A673 (cell line): ENCODE results near the gene ERGIC1. TPM values are rescaled to one million over a fixed set of nuclear protein-coding genes. Genes with fewer than 3 reads are reported as not detected.

ENCODE experiments used
- BruUV-seq: library from RNA; stranded (reverse); fragments of 400-500 nt; replicated peaks from 2 replicates; lab custom pipeline; 2021; lab: Mats Ljungman, UMichigan
- CTCF ChIA-PET: fragments of 300-600 bp; sonication (Branson Sonifier 250); formaldehyde crosslinking; loops from one replicate; lab custom pipeline; 2022; ENCODE audit warnings: antibody characterized with exemption; lab: Charles Lee
- POLR2A ChIA-PET: fragments of 300-600 bp; sonication (Branson Sonifier 250); formaldehyde crosslinking; loops from one replicate; lab custom pipeline; 2022; ENCODE audit warnings: antibody characterized with exemption; ENCODE audit not compliant: low non-redundant PET; lab: Charles Lee
- DNase-seq: peaks from one replicate; pipeline ENCODE4 v3.0.0-alpha.2; 2015; ENCODE audit warnings: low spot score
- H3K27ac ChIP-seq: fragments of 200-600 bp; sonication (generic); 2 replicates; pipeline ENCODE4 v1.5.1; 2016; ENCODE audit warnings: mixed run types, low read depth, mild to moderate bottlenecking, mixed read lengths, antibody characterized with exemption, low read length; ENCODE audit not compliant: poor library complexity, severe bottlenecking
- H3K27me3 ChIP-seq: fragments of 200-600 bp; sonication (generic); replicated peaks from 2 replicates; pipeline ENCODE4 v1.6.1; 2017; ENCODE audit warnings: mixed run types, low read depth, mild to moderate bottlenecking, mixed read lengths, antibody characterized with exemption, low read length; ENCODE audit not compliant: insufficient read depth, poor library complexity
- H3K36me3 ChIP-seq: fragments of 200-600 bp; sonication (generic); 2 replicates; pipeline ENCODE4 v1.6.1; 2016; ENCODE audit warnings: mixed run types, mild to moderate bottlenecking, mixed read lengths, antibody characterized with exemption, low read length; ENCODE audit not compliant: insufficient read depth, poor library complexity, severe bottlenecking
- H3K4me1 ChIP-seq: fragments of 200-600 bp; sonication (generic); 2 replicates; pipeline ENCODE4 v1.6.1; 2017; ENCODE audit warnings: mixed run types, mild to moderate bottlenecking, mixed read lengths, antibody characterized with exemption, low read length; ENCODE audit not compliant: insufficient read depth, poor library complexity, severe bottlenecking
- H3K4me3 ChIP-seq: fragments of 200-600 bp; sonication (generic); 2 replicates; pipeline ENCODE4 v1.5.1; 2016; ENCODE audit warnings: low read depth, mixed run types, mild to moderate bottlenecking, mixed read lengths, low read length; ENCODE audit not compliant: poor library complexity, severe bottlenecking
- H3K9me3 ChIP-seq: fragments of 200-600 bp; sonication (generic); 2 replicates; pipeline ENCODE4 v1.6.1; 2016; ENCODE audit warnings: mixed run types, low read depth, mild to moderate bottlenecking, mixed read lengths, antibody characterized with exemption, low read length; ENCODE audit not compliant: poor library complexity, severe bottlenecking
- CTCF ChIP-seq: fragments of 300-800, 200-600 bp; sonication (generic); conservative IDR thresholded peaks from 2 replicates; pipeline ENCODE4 v1.5.1; 2017; ENCODE audit warnings: low read depth, mild to moderate bottlenecking, antibody characterized with exemption, low read length, moderate library complexity, mixed read lengths
- EZH2 ChIP-seq: fragments of 200-600 bp; sonication (generic); IDR thresholded peaks from 2 replicates; pipeline ENCODE4 v1.6.1; 2017; ENCODE audit warnings: borderline replicate concordance, low read depth, mild to moderate bottlenecking, mixed read lengths, antibody characterized with exemption, low read length; ENCODE audit not compliant: poor library complexity, severe bottlenecking
- intact Hi-C: fragments of 100-400 bp; cut with micrococcal nuclease; formaldehyde crosslinking; loops from one replicate; pipeline ENCODE4 v1.10.0; 2022; ENCODE audit not compliant: unreplicated experiment
- total RNA-seq: library from RNA; stranded (reverse); gene quantifications from 2 replicates; pipeline ENCODE4 v1.2.3, GENCODE V29; 2021

ERGIC1 gene
- total RNA-seq, 1 experiment from 2014 or later: 44.2 TPM

GRCh38 chr5:172887692-172888091 is 53.6 kb downstream of the ERGIC1 start:
- no peak for TF ChIP-seq CTCF
- TF ChIP-seq EZH2: no peak
- Histone ChIP-seq H3K4me3 (no peak overlapping the region), H3K9me3 (no peaks in the 10 kb centered on the region), H3K4me1 (no peaks in the 10 kb centered on the region), H3K36me3 (no peaks in the 10 kb centered on the region), H3K27ac (no peak overlapping the region), H3K27me3 (no peaks in the 10 kb centered on the region)
- intact Hi-C loops: no loop called here
- BruUV-seq: no TSS peak
- ChIA-PET CTCF (no interaction called here), POLR2A (no interaction called here)
- no peak for DNase-seq

DNA sequence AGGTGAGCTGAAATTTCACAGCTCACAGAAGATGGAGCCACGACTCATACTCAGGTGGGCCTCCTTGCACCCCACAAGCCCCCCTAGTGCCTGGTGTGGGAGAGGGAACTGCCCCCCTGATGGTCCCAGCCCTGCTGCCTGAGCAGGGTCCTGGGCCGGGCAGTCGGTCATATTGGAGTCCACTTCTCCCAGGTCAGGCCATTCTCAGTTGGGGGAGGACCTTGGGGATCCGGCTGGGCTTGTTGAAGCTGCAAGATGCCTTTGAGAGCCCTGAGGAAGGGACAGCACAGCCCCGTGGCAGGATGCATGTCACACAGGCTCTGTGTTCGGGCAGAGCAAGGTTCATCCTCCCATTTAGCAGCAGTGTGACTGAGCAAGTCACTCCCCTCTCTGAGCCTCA is 56.6 kb downstream of the ERGIC1 start:
- no TSS peak for BruUV-seq
- Histone ChIP-seq H3K27me3 (no peaks in the 10 kb centered on the region), H3K27ac (no peak overlapping the region), H3K9me3 (no peaks in the 10 kb centered on the region), H3K36me3 (no peaks in the 10 kb centered on the region), H3K4me1 (no peaks in the 10 kb centered on the region), H3K4me3 (no peak overlapping the region)
- DNase-seq: no peak
- TF ChIP-seq EZH2: no peak
- TF ChIP-seq CTCF: no peak
- ChIA-PET POLR2A (no interaction called here), CTCF (no interaction called here)
- intact Hi-C loops: no loop called here

GRCh38 chr5:172891716-172892421 is 57.8 kb downstream of the ERGIC1 start:
- ChIA-PET POLR2A (no interaction called here), CTCF (no interaction called here)
- Histone ChIP-seq H3K27ac (no peak overlapping the region), H3K9me3 (no peaks in the 10 kb centered on the region), H3K4me1 (no peaks in the 10 kb centered on the region), H3K27me3 (no peaks in the 10 kb centered on the region), H3K4me3 (no peak overlapping the region), H3K36me3 (no peaks in the 10 kb centered on the region)
- intact Hi-C loops: no loop called here
- DNase-seq: no peak
- no TSS peak for BruUV-seq
- no peak for TF ChIP-seq CTCF
- no peak for TF ChIP-seq EZH2
